Heart left ventricle (tissue), 13 donors: Measurements from ENCODE around the gene ANKRD39.

Experiments
- CTCF ChIP-seq, 12 donors: fragments of 200-600 bp; sonication (generic) in 4 of 12; IDR thresholded peaks; one replicate each; pipeline versions ENCODE4 v1.5.0 to v1.8.0; 2018 to 2022; ENCODE audit warnings: antibody characterized with exemption in 12 of 12, mild to moderate bottlenecking in 5 of 12
- POLR2A ChIP-seq, 2 donors: fragments of 450-650 bp; IDR thresholded peaks; one replicate each; pipeline ENCODE4 v1.6.1; 2017; ENCODE audit warnings: antibody characterized with exemption in 2 of 2, mild to moderate bottlenecking in 2 of 2, moderate library complexity in 2 of 2
- donor health status: ischemic (EF 13 %, LVEDD 7.1; RV severe dilation, severe dysfunction).
- donor health status: DM: no; HTN: yes; CAD: no.
- donor health status: DM: no; HTN: no; CAD: no.
- donor health status: ischemic (EF 25% LVEDD 6.9; RV normal size, moderate dysfunction).
- donor health status: ischemic (EF 25% LVEDD 5.7; RV mildly dilated, moderate dysfunction).
- donor health status: ischemic (EF 35%, LVEDD 5.7; RV mildly dilated, moderate dysfunction).
- donor health status: nonischemic (EF 11% LVEDD 7.7; RV severe dilation, severe dysfunction).
- donor health status: DM: yes; HTN: yes; CAD: no.
- donor health status: PGD.
- donor health status: ischemic (EF 29% LVEDD 5.4; RV normal size, mild dysfunction).
- donor health status: nonischemic (EF 23%, LVEDD 6.1; RV moderate dilation, normal function).

- TF ChIP-seq CTCF (IDR thresholded peaks at IDR 0.05) (no peak), POLR2A (IDR thresholded peaks at IDR 0.05) (no peak)
Measured at GRCh38 chr2:96887493-96888012, 29.7 kb upstream of the ANKRD39 start.
